Measurements from ENCODE around the gene UNKL.

- TF ChIP-seq CTCF (IDR thresholded peaks at IDR 0.05), result no peak
- TF ChIP-seq POLR2AphosphoS5 (IDR thresholded peaks at IDR 0.05), result no peak
- no peak for TF ChIP-seq POLR2A (IDR thresholded peaks at IDR 0.05)
Measured at GRCh38 chr16:1403733-1404132, 10.8 kb downstream of the UNKL start.
